Activated naive CD4-positive, alpha-beta T cell treated with anti-CD3 and anti-CD28 coated beads, Interleukin-2, amount 50 U/mL, for 72 hours (primary cell): Measurements from ENCODE around the gene SRGAP2B. TPM values are rescaled to one million over a fixed set of nuclear protein-coding genes. Genes with fewer than 3 reads are reported as not detected.
"Not testable (repeated sequence)": the region's sequence is repeated elsewhere in the genome, so short reads cannot be mapped to it uniquely, and the experiment has no call there.

ENCODE experiments used
- ATAC-seq, 2 donors: fragments of 150-1000 bp; cut with Tn5 transposase; 2 replicates each; pipeline ENCODE4 v1.10.0; 2021; ENCODE audit warnings: mild to moderate bottlenecking in 2 of 2, moderate library complexity in 2 of 2
- DNase-seq, 2 donors: peaks; one replicate each; pipeline ENCODE4 v3.0.0; 2021 to 2022; ENCODE audit warnings: low spot score in 2 of 2
- H3K27ac Mint-ChIP-seq, 2 donors: one replicate each; pipeline ENCODE4 v1.8.0; 2022; ENCODE audit warnings: mild to moderate bottlenecking in 2 of 2, mixed read lengths in 2 of 2
- H3K36me3 Mint-ChIP-seq, 2 donors: one replicate each; pipeline ENCODE4 v1.8.0; 2022; ENCODE audit warnings: mixed read lengths in 2 of 2
- H3K9me3 Mint-ChIP-seq, 2 donors: one replicate each; pipeline ENCODE4 v1.8.0; 2022; ENCODE audit warnings: mixed read lengths in 2 of 2
- total RNA-seq, 2 donors: library from RNA; stranded (reverse); gene quantifications; one replicate each; pipeline ENCODE4 v1.2.3, GENCODE V29; 2022

Gene SRGAP2B
- total RNA-seq, 2 donors from 2014 or later = 24.4 to 50.1 TPM

- ATAC-seq, DNase-seq, H3K9me3 Mint-ChIP-seq, H3K36me3 Mint-ChIP-seq, H3K27ac Mint-ChIP-seq: not testable (repeated sequence)
Observed at GRCh38 chr1:144987131-144987530, 108.0 kb downstream of the SRGAP2B start.

GRCh38 chr1:144986171-144986860, 108.8 kb downstream of the SRGAP2B start:
- not testable (repeated sequence) for H3K9me3 Mint-ChIP-seq, H3K36me3 Mint-ChIP-seq, DNase-seq, H3K27ac Mint-ChIP-seq, ATAC-seq

- not testable (repeated sequence) for H3K27ac Mint-ChIP-seq, H3K9me3 Mint-ChIP-seq, ATAC-seq, H3K36me3 Mint-ChIP-seq, DNase-seq
Observed at GRCh38 chr1:144985550-144986170, 109.5 kb downstream of the SRGAP2B start.

- H3K36me3 Mint-ChIP-seq, ATAC-seq, DNase-seq, H3K27ac Mint-ChIP-seq, H3K9me3 Mint-ChIP-seq: not testable (repeated sequence)
Observed at GRCh38 chr1:144982802-144983525, 112.2 kb downstream of the SRGAP2B start.

- H3K36me3 Mint-ChIP-seq, H3K9me3 Mint-ChIP-seq, DNase-seq, H3K27ac Mint-ChIP-seq, ATAC-seq: not testable (repeated sequence)
Observed at GRCh38 chr1:144981157-144981556, 114.0 kb downstream of the SRGAP2B start.

GRCh38 chr1:144979960-144980595, 115.0 kb downstream of the SRGAP2B start:
- not testable (repeated sequence) for ATAC-seq, DNase-seq, H3K27ac Mint-ChIP-seq, H3K36me3 Mint-ChIP-seq, H3K9me3 Mint-ChIP-seq

- not testable (repeated sequence) for ATAC-seq, H3K9me3 Mint-ChIP-seq, DNase-seq, H3K36me3 Mint-ChIP-seq, H3K27ac Mint-ChIP-seq
Observed at GRCh38 chr1:144977856-144978255, 117.3 kb downstream of the SRGAP2B start.

- H3K9me3 Mint-ChIP-seq, ATAC-seq, H3K27ac Mint-ChIP-seq, H3K36me3 Mint-ChIP-seq, DNase-seq: not testable (repeated sequence)
Observed at GRCh38 chr1:144971936-144972335, 123.2 kb downstream of the SRGAP2B start.

GRCh38 chr1:144966488-144966887, 128.6 kb downstream of the SRGAP2B start:
- ATAC-seq, H3K9me3 Mint-ChIP-seq, H3K27ac Mint-ChIP-seq, H3K36me3 Mint-ChIP-seq, DNase-seq: not testable (repeated sequence)

- H3K9me3 Mint-ChIP-seq, DNase-seq, H3K27ac Mint-ChIP-seq, H3K36me3 Mint-ChIP-seq, ATAC-seq: not testable (repeated sequence)
Observed at GRCh38 chr1:144964765-144965164, 130.4 kb downstream of the SRGAP2B start.

GRCh38 chr1:144964186-144964585, 130.9 kb downstream of the SRGAP2B start:
- not testable (repeated sequence) for DNase-seq, ATAC-seq, H3K9me3 Mint-ChIP-seq, H3K36me3 Mint-ChIP-seq, H3K27ac Mint-ChIP-seq

- not testable (repeated sequence) for H3K27ac Mint-ChIP-seq, H3K9me3 Mint-ChIP-seq
Observed at GRCh38 chr1:144963571-144963970, 131.6 kb downstream of the SRGAP2B start.

GRCh38 chr1:144961604-144962583, 133.2 kb downstream of the SRGAP2B start:
- not testable (repeated sequence) for ATAC-seq, H3K36me3 Mint-ChIP-seq, DNase-seq, H3K9me3 Mint-ChIP-seq, H3K27ac Mint-ChIP-seq

More at GRCh38 chr1:144963571-144963970, 131.6 kb downstream of the SRGAP2B start:
- ATAC-seq, DNase-seq, H3K36me3 Mint-ChIP-seq: not testable (repeated sequence)

GRCh38 chr1:144960929-144961488, 134.1 kb downstream of the SRGAP2B start:
- H3K27ac Mint-ChIP-seq, H3K9me3 Mint-ChIP-seq, H3K36me3 Mint-ChIP-seq, ATAC-seq, DNase-seq: not testable (repeated sequence)

GRCh38 chr1:144948390-144948789, 146.7 kb downstream of the SRGAP2B start:
- not testable (repeated sequence) for DNase-seq, H3K36me3 Mint-ChIP-seq, H3K27ac Mint-ChIP-seq, H3K9me3 Mint-ChIP-seq
- peak in 1 of 2 donors; percentile 24 for ATAC-seq
